Esophagus muscularis mucosa (tissue), 4 donors: ENCODE data around the gene NR2F1-AS1. TPM values are rescaled to one million over a fixed set of nuclear protein-coding genes. Genes with fewer than 3 reads are reported as not detected.
"Not testable (repeated sequence)": the region's sequence is repeated elsewhere in the genome, so short reads cannot be mapped to it uniquely, and the experiment has no call there.

Experiments
- DNase-seq: peaks from one replicate; pipeline ENCODE4 v3.0.0-alpha.2; 2017; ENCODE audit errors: extremely low spot score
- H3K27ac ChIP-seq, 4 donors: fragments of 200-600 bp; sonication (generic); replicated peaks in 1 of 4; 1 replicate in 3 of 4; 2 replicates in 1 of 4; pipeline ENCODE4 v1.5.1; 2016 to 2019; ENCODE audit warnings: mild to moderate bottlenecking in 1 of 4
- H3K27me3 ChIP-seq, 4 donors: fragments of 200-600 bp; sonication (generic); one replicate each; pipeline versions ENCODE4 v1.5.1 to v1.6.0; 2016 to 2019
- H3K36me3 ChIP-seq, 4 donors: fragments of 200-600 bp; sonication (generic); one replicate each; pipeline ENCODE4 v1.5.1; 2016 to 2019
- H3K4me1 ChIP-seq, 4 donors: fragments of 200-600 bp; sonication (generic); one replicate each; pipeline ENCODE4 v1.5.1; 2016 to 2019
- H3K4me3 ChIP-seq, 4 donors: fragments of 200-600 bp; sonication (generic); 1 replicate in 2 of 4; 2 replicates in 2 of 4; pipeline ENCODE4 v1.5.1; 2016 to 2019; ENCODE audit warnings: mild to moderate bottlenecking in 4 of 4, moderate library complexity in 1 of 4
- H3K9me3 ChIP-seq, 4 donors: fragments of 200-600 bp; sonication (generic); 1 replicate in 3 of 4; 2 replicates in 1 of 4; pipeline ENCODE4 v1.5.1; 2016 to 2019
- EP300 ChIP-seq: sonication (generic); formaldehyde crosslinking; IDR thresholded peaks from one replicate; pipeline ENCODE4 v1.6.1; 2017; ENCODE audit warnings: antibody characterized with exemption
- POLR2A ChIP-seq: fragments of 450-650 bp; IDR thresholded peaks from one replicate; pipeline ENCODE4 v1.6.1; 2017; ENCODE audit warnings: antibody characterized with exemption, moderate library complexity, mild to moderate bottlenecking, low read depth
- POLR2AphosphoS5 ChIP-seq, 2 donors: sonication (generic); formaldehyde crosslinking; IDR thresholded peaks; one replicate each; pipeline ENCODE4 v1.6.1; 2017; ENCODE audit warnings: antibody characterized with exemption in 2 of 2
- WGBS: methylation state at CpG from one replicate; pipeline ENCODE4 v1.1.5; 2018; 5-methylcytosine and 5-hydroxymethylcytosine counted together
- intact Hi-C: fragments of 100-400 bp; cut with DNase I; formaldehyde crosslinking; loops from one replicate; pipeline ENCODE4 v1.15.1; 2023
- total RNA-seq, 4 donors: library from RNA; depleted of rRNA; stranded (reverse); fragments of >200 nt; gene quantifications; one replicate each; pipeline versions ENCODE4 v1.1.0 to v1.2.1, GENCODE V29; 2016
- TF ChIP-seq, protein P1 (sequence below), 3 experiments: fragments of 200-600 bp in 2 of 3; fragments of 450-650 bp in 1 of 3; sonication (generic) in 2 of 3; IDR thresholded peaks; one replicate each; pipeline ENCODE4 v1.5.1; 2017 to 2019; ENCODE audit warnings: antibody characterized with exemption in 3 of 3, mild to moderate bottlenecking in 2 of 3, moderate library complexity in 1 of 3

Gene NR2F1-AS1
- total RNA-seq, 4 donors from 2014 or later = 8.6 to 22.8 (median 9.5) TPM

DNA sequence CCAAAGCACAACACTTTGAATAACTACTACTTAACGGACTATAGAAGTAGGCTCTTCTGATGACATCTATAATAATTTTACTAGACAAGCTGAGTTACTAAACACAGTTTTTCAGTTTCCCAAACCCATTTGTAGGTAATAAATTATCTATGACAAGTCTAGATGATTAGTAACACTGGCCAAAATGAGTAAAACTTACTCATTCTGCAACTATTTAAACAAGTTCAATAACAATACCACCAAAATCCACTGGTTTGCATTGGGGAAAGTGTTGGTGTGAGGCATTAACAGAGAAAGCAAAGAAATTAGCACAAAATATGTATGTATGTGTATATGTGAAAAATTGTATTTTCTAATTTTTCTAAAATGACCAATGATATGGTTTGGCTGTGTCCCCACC lies 119.3 kb downstream of the NR2F1-AS1 start:
- intact Hi-C loops = no loop called here
- peaks cover 0 to 9% (median 5%) of the 10 kb centered on the region in 4 donors for H3K9me3 ChIP-seq
- DNase-seq = no peak
- no peaks in the 10 kb centered on the region for H3K27me3 ChIP-seq
- WGBS = 89% methylated on average over 1 of the region's 1 CpG
- no peaks in the 10 kb centered on the region for H3K36me3 ChIP-seq
- no peak overlapping the region for H3K4me3 ChIP-seq
- TF ChIP-seq, protein P1, sequence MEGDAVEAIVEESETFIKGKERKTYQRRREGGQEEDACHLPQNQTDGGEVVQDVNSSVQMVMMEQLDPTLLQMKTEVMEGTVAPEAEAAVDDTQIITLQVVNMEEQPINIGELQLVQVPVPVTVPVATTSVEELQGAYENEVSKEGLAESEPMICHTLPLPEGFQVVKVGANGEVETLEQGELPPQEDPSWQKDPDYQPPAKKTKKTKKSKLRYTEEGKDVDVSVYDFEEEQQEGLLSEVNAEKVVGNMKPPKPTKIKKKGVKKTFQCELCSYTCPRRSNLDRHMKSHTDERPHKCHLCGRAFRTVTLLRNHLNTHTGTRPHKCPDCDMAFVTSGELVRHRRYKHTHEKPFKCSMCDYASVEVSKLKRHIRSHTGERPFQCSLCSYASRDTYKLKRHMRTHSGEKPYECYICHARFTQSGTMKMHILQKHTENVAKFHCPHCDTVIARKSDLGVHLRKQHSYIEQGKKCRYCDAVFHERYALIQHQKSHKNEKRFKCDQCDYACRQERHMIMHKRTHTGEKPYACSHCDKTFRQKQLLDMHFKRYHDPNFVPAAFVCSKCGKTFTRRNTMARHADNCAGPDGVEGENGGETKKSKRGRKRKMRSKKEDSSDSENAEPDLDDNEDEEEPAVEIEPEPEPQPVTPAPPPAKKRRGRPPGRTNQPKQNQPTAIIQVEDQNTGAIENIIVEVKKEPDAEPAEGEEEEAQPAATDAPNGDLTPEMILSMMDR (IDR thresholded peaks at IDR 0.05) = no peak
- no peak for TF ChIP-seq EP300
- TF ChIP-seq POLR2AphosphoS5 (IDR thresholded peaks at IDR 0.05) = no peak
- no peak for TF ChIP-seq POLR2A
- no peaks in the 10 kb centered on the region for H3K4me1 ChIP-seq
- H3K27ac ChIP-seq = no peak overlapping the region

DNA sequence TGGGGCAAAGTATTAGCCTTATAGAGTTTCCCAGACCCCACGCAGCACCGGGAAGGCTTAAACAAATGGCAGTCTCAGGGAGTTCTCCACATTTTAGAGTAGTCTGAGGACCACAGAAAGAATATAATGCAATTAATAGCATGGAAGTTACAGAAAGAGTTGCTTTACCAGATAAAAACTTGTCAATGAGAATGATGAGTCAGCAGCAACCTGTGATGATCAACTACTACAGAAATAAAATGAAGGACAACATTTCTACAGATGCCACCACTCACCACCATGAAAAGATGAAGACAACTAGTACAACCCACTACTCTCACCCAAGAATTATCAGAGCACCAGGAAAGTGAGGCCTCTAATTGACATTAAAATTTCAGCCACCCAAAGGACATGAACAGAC lies 120.7 kb downstream of the NR2F1-AS1 start:
- no peak for DNase-seq
- Histone ChIP-seq H3K4me1 (no peaks in the 10 kb centered on the region), H3K27me3 (no peaks in the 10 kb centered on the region), H3K4me3 (no peak overlapping the region), H3K9me3 (peaks cover 0 to 9% (median 5%) of the 10 kb centered on the region in 4 donors), H3K27ac (no peak overlapping the region), H3K36me3 (no peaks in the 10 kb centered on the region)
- intact Hi-C loops = no loop called here
- 95% methylated on average over 2 of the region's 2 CpGs for WGBS
- no peak for TF ChIP-seq EP300

DNA sequence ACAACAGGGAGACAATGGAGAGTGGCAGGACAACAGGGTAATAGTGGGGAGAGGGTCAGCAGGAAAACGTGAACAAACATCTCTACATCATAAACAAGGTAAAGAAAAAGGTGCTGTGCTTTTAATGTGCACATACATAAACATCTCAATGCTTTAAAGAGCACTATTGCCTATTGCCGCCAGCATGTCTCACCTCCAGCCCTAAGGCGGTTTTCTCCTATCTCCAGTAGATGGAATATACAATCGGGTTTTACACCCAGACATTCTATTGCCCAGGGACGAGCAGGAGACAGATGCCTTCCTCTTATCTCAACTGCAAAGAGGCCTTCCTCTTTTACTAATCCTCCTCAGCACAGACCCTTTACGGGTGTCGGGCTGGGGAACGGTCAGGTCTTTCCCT lies 124.2 kb downstream of the NR2F1-AS1 start:
- DNase-seq, H3K9me3 ChIP-seq, intact Hi-C loops, H3K27ac ChIP-seq, H3K4me3 ChIP-seq, H3K36me3 ChIP-seq, H3K27me3 ChIP-seq, H3K4me1 ChIP-seq: not testable (repeated sequence)
- 87% methylated on average over 8 of the region's 8 CpGs for WGBS

DNA sequence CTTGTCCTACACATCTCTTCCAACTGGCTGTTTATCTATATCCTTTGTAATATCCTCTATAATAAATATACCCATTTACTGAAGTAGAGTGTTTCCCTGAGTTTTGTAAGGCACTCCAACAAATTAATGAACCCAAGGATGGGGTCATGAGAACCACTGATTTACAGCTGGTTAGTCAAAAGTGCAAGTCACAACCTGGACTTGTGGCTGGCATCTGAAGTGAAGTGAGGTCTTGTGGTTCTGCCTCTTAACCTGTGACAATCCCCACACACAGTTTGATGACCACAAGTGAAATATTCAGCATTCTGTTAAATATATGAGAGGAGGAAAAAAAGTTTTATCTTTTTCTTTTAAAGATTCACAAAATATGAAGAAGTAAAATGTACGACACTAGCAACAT lies 126.1 kb downstream of the NR2F1-AS1 start:
- Histone ChIP-seq H3K4me3 (no peak overlapping the region), H3K9me3 (no peaks in the 10 kb centered on the region), H3K36me3 (no peaks in the 10 kb centered on the region), H3K27ac (no peak overlapping the region), H3K27me3 (no peaks in the 10 kb centered on the region), H3K4me1 (no peaks in the 10 kb centered on the region)
- intact Hi-C loops = no loop called here
- WGBS = 100% methylated on average over 1 of the region's 1 CpG
- DNase-seq = no peak
- no peak for TF ChIP-seq POLR2AphosphoS5 (IDR thresholded peaks at IDR 0.05)

DNA sequence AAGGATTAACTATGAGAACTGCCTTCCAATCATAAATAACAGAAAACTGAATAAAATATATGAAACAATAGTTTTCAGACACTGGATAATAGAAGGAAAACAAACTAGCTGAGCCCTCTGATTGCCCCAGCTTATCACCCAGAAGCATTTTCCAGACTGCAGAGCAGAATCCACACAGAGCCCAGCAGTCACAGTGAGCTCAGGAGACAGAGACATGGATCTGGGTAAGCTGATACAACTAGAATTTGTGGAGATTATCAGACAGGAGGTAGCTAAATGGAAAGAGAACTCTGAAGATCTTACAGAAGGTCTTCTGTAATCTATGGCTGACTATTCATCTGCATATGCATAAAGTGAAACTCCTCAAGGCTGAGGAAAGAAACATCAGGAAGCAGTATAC lies 128.8 kb downstream of the NR2F1-AS1 start:
- no peak for TF ChIP-seq POLR2A
- TF ChIP-seq EP300 = no peak
- TF ChIP-seq POLR2AphosphoS5 (IDR thresholded peaks at IDR 0.05) = no peak
- TF ChIP-seq, protein P1 (IDR thresholded peaks at IDR 0.05) = no peak
- Histone ChIP-seq H3K9me3 (no peaks in the 10 kb centered on the region), H3K36me3 (no peaks in the 10 kb centered on the region), H3K4me3 (no peak overlapping the region), H3K27ac (no peak overlapping the region), H3K27me3 (no peaks in the 10 kb centered on the region), H3K4me1 (no peaks in the 10 kb centered on the region)
- intact Hi-C loops = no loop called here
- DNase-seq = no peak

DNA sequence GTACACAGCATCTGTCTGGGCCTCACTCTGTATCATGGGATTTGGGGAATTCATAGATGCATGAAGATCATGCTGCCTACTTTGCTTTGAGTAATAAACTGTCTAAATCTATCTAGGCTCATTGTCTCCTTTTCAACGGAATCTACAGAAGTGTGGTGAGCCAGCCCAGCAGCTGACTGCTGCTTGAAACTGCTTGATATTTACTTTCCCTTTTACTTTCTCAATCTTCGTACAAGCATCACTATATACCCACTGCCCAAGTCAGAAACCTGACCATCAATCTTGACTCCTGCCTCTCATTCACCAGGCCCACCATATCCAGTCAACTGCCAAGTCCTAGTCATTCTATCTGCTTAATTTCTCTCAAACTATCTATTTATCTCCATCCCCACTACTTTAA lies 142.9 kb downstream of the NR2F1-AS1 start:
- no peak for DNase-seq
- H3K27ac ChIP-seq = no peak overlapping the region
- no peaks in the 10 kb centered on the region for H3K4me1 ChIP-seq
- intact Hi-C loops = no loop called here
- H3K9me3 ChIP-seq = peaks cover 0 to 10% (median 8%) of the 10 kb centered on the region in 4 donors
- no peak for TF ChIP-seq POLR2A
- TF ChIP-seq, protein P1 (IDR thresholded peaks at IDR 0.05) = no peak
- no peak for TF ChIP-seq POLR2AphosphoS5 (IDR thresholded peaks at IDR 0.05)
- no peak for TF ChIP-seq EP300
- H3K27me3 ChIP-seq = no peaks in the 10 kb centered on the region
- no peaks in the 10 kb centered on the region for H3K36me3 ChIP-seq
- WGBS = 83% methylated on average over 2 of the region's 2 CpGs
- no peak overlapping the region for H3K4me3 ChIP-seq
